ENCODE data around the gene HSFX3. TPM values are rescaled to one million over a fixed set of nuclear protein-coding genes. Genes with fewer than 3 reads are reported as not detected.
"Not testable (repeated sequence)": the region's sequence is repeated elsewhere in the genome, so short reads cannot be mapped to it uniquely, and the experiment has no call there.

The HSFX3 gene
- total RNA-seq, 2 experiments from 2014 or later, result not detected

DNA sequence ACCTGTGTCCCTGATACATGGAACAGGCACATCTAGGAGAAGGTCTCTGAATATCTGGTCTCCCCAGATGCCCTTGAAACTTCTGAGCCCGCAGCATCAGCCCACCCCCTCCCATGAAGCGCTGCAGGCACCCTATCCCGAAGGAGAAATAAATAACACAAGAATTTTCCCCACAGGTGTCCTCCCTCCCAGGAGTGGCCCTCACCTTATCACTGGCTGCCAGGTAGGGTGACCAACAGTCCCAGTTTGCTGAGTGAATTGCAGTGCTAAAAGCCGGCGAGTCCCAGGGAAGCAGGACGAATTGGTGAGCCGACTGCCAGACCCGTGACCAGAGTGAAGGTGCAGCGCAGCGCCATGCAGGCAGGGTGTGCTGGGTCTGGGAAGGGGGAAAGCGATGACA lies 15.7 kb downstream of the HSFX3 start:
- ATAC-seq; intact Hi-C loops (cut with micrococcal nuclease); CTCF ChIA-PET; H3K27me3 Mint-ChIP-seq; H3K36me3 Mint-ChIP-seq (ENCODE audit: low read depth); DNase-seq; H3K27ac Mint-ChIP-seq; H3K4me3 Mint-ChIP-seq; H3K9me3 Mint-ChIP-seq; POLR2A ChIA-PET: not testable (repeated sequence)
- H3K4me1 Mint-ChIP-seq (ENCODE audit: low read depth), result peaks cover 21% of the 10 kb centered on the region

DNA sequence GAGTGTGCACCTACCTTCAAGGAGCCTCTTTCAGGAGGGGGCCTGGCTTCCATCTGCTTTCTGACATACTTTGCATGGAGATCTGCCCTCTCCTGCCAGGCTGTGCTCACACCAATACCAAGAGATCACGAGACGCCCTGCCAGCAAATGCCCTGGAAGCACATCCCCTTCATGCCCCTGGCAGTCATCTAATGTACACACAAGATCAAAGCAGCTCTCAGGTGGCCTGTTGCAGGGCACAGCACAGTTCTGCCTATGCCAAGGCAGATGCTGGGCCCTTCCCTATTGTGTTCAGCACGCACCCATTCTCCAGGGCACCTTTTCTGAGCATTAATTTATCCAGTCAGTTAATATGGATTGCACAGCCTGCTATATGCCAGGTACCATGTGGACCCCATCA lies 16.9 kb downstream of the HSFX3 start:
- ATAC-seq; intact Hi-C loops (cut with micrococcal nuclease); POLR2A ChIA-PET: not testable (repeated sequence)

DNA sequence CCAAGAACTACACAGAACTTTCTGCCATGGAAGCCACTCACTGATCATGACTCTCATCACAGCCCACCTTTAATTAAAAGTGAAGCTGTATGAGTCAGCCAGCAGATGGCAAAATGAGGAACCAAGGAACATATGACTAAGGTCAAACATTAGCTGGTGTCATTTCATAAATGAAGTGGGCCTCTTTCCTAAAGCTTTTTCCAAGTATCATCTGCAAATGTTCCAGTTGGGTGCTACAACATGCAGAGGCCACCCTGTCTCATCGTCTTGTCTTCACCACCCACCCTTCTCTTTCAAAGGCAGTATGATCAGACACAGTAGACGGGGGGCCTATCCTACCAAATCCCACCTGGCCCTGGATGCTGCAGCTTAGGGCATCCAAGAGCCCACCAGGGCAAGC lies 18.1 kb downstream of the HSFX3 start:
- H3K4me1 Mint-ChIP-seq (ENCODE audit: low read depth), result peaks cover 25% of the 10 kb centered on the region
- CTCF ChIA-PET, result interaction anchor here (1.7 kb wide), 1 partner anchor 19 kb away, joined by 7 read pairs; no protein-coding TSS in a partner anchor
- peaks cover 4% of the 10 kb centered on the region for H3K36me3 Mint-ChIP-seq (ENCODE audit: low read depth)
- peak; percentile 74 for ATAC-seq
- H3K27me3 Mint-ChIP-seq, result no peaks in the 10 kb centered on the region
- no peak for DNase-seq
- no peak overlapping the region for H3K4me3 Mint-ChIP-seq
- POLR2A ChIA-PET, result interaction anchor here (0.9 kb wide), 1 partner anchor 10 kb away, joined by 3 read pairs; no protein-coding TSS in a partner anchor
- intact Hi-C loops (cut with micrococcal nuclease), result no loop called here
- no peaks in the 10 kb centered on the region for H3K9me3 Mint-ChIP-seq
- TF ChIP-seq, protein P1, sequence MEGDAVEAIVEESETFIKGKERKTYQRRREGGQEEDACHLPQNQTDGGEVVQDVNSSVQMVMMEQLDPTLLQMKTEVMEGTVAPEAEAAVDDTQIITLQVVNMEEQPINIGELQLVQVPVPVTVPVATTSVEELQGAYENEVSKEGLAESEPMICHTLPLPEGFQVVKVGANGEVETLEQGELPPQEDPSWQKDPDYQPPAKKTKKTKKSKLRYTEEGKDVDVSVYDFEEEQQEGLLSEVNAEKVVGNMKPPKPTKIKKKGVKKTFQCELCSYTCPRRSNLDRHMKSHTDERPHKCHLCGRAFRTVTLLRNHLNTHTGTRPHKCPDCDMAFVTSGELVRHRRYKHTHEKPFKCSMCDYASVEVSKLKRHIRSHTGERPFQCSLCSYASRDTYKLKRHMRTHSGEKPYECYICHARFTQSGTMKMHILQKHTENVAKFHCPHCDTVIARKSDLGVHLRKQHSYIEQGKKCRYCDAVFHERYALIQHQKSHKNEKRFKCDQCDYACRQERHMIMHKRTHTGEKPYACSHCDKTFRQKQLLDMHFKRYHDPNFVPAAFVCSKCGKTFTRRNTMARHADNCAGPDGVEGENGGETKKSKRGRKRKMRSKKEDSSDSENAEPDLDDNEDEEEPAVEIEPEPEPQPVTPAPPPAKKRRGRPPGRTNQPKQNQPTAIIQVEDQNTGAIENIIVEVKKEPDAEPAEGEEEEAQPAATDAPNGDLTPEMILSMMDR (IDR thresholded peaks at IDR 0.05), result no peak
- peak overlapping the region; percentile 88 for H3K27ac Mint-ChIP-seq

More for the DNA sequence above, 16.9 kb downstream of the HSFX3 start:
- H3K27ac Mint-ChIP-seq; H3K36me3 Mint-ChIP-seq (ENCODE audit: low read depth); H3K9me3 Mint-ChIP-seq; H3K27me3 Mint-ChIP-seq; H3K4me3 Mint-ChIP-seq; DNase-seq; CTCF ChIA-PET: not testable (repeated sequence)
- peaks cover 21% of the 10 kb centered on the region for H3K4me1 Mint-ChIP-seq (ENCODE audit: low read depth)

DNA sequence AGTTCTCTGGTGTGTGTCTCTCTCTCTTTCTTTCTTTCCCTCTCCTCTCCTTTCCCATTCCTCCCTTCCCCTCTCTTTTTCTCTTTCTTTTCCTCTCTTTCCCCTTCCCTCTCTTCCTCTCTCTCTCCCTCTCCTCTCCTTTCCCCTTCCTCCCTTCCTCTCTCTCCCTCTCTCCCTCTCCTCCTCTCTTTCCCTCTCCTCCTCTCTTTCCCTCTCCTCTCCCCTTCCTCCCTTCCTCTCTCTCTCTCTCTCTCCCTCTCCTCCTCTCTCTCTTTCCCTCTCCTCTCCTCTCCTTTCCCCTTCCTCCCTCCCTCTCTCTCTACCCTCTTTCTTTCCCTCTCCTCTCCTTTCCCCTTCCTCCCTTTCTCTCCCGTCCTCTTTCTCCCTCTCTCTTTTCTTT lies 21.3 kb downstream of the HSFX3 start:
- Mint-ChIP-seq H3K27ac (peak overlapping the region; percentile 57), H3K4me3 (no peak overlapping the region), H3K4me1 (ENCODE audit: low read depth) (peaks cover 38% of the 10 kb centered on the region), H3K27me3 (no peaks in the 10 kb centered on the region), H3K9me3 (no peaks in the 10 kb centered on the region), H3K36me3 (ENCODE audit: low read depth) (peaks cover 4% of the 10 kb centered on the region)
- DNase-seq (no peak), ATAC-seq (no peak)
- CTCF ChIA-PET, result interaction anchor here (1.0 to 1.8 kb wide), 3 partner anchors 16 to 101 kb away, joined by 3 to 6 read pairs (median 3); no protein-coding TSS in a partner anchor
- intact Hi-C loops (cut with micrococcal nuclease), result no loop called here
- POLR2A ChIA-PET, result no interaction called here
- TF ChIP-seq, protein P1 (IDR thresholded peaks at IDR 0.05), result no peak

DNA sequence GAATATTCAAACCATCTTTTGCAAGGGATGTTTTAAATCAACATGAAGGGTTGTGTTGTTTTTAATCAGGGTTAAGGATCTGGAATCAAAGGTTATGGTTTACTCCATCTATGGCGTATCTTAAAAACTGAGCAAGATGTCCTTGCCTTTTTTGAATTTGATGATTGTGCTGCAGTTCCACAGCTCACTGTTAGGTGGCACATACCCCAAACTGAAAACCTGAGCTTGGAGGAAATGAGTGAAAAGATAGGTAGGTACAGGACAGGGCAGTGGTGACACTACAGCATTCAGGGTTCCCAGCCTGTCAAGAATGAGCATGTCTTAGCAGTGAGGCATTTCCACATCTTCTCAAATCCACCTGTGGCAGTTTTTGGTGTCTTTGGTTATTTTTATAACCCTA lies 22.0 kb downstream of the HSFX3 start:
- intact Hi-C loops (cut with micrococcal nuclease), result no loop called here
- H3K4me1 Mint-ChIP-seq (ENCODE audit: low read depth), result peaks cover 42% of the 10 kb centered on the region
- DNase-seq (peak; percentile 50), ATAC-seq (peak; percentile 49)
- H3K27ac Mint-ChIP-seq, result no peak overlapping the region
- ChIA-PET CTCF (interaction anchor here (1.0 to 1.8 kb wide), 2 partner anchors 15 to 101 kb away, joined by 3 to 6 read pairs; no protein-coding TSS in a partner anchor), POLR2A (no interaction called here)
- TF ChIP-seq, protein P1 (IDR thresholded peaks at IDR 0.05), result peak; percentile 28
- peaks cover 4% of the 10 kb centered on the region for H3K36me3 Mint-ChIP-seq (ENCODE audit: low read depth)
- H3K4me3 Mint-ChIP-seq, result no peak overlapping the region
- H3K9me3 Mint-ChIP-seq, result no peaks in the 10 kb centered on the region
- H3K27me3 Mint-ChIP-seq, result no peaks in the 10 kb centered on the region

DNA sequence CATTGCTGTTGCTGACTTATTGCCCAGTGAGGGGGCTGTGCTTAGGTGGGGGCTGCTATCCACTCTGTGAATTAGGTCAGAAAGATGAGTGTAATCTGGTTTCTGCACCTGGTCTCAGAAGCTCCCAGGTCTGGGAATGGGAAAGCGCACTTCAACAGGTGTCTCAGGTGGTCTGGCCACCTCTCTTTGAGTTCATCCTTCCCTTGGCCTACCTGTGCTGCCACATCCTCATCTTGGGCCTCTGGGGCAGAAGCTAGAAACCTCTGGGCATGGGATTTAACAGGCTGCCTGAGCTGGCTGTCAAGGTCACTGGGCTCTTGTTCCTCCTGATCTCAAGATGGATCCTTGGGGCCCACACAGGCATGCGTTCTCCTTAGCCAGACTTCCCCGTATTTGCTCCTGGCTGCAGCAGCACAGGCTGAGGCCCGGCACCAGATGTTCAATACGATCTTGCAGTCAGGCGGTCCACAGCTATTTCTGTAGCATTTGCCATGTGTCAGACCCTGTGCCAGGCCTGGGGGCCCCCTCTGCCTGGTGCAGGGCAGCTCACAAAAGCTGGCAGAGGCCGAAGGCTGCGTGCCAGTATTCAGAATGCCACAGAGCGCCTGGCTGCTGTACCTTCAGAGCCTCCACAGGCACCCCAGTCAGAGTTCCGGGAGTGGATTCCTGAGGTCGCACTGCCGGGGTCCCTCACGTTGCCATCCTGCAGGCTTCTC lies 23.2 kb downstream of the HSFX3 start:
- Mint-ChIP-seq H3K4me1 (ENCODE audit: low read depth) (peaks cover 40% of the 10 kb centered on the region), H3K27ac (peak overlapping the region; percentile 81)
- ATAC-seq; H3K4me3 Mint-ChIP-seq; intact Hi-C loops (cut with micrococcal nuclease); H3K9me3 Mint-ChIP-seq; H3K27me3 Mint-ChIP-seq; DNase-seq; H3K36me3 Mint-ChIP-seq (ENCODE audit: low read depth): not testable (repeated sequence)
- CTCF ChIA-PET, result interaction anchor here (1.1 kb wide), 1 partner anchor 14 kb away, joined by 5 read pairs; no protein-coding TSS in a partner anchor
- POLR2A ChIA-PET, result interaction anchor here (0.7 kb wide), 1 partner anchor 376 kb away, joined by 3 read pairs; no protein-coding TSS in a partner anchor

DNA sequence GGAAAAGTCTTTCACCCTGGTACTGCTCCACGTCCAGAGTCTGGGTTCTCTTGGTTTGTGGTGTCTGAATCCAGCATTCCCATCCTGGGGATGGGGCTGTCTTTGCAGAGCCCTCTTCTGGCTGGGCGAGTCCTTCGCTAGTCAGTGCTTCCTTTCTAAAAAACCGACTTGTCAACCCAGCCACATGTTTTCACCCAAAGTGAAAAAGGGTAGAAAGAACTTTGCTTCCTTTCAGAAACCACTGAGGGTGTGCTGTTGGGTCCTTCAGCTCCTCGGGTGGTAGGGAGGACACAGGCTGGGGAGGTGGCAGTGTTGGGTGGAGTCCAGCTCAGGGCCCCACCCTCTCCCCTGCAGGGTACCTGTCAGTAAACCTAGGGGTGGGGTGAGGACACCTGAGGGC lies 23.8 kb downstream of the HSFX3 start:
- peak; percentile 48 for ATAC-seq
- DNase-seq; H3K9me3 Mint-ChIP-seq; H3K27me3 Mint-ChIP-seq; H3K36me3 Mint-ChIP-seq (ENCODE audit: low read depth); POLR2A ChIA-PET; intact Hi-C loops (cut with micrococcal nuclease): not testable (repeated sequence)
- Mint-ChIP-seq H3K27ac (peak overlapping the region; percentile 81), H3K4me1 (ENCODE audit: low read depth) (peaks cover 40% of the 10 kb centered on the region), H3K4me3 (peak overlapping the region; percentile 31)
- CTCF ChIA-PET, result interaction anchor here (1.1 kb wide), 1 partner anchor 14 kb away, joined by 5 read pairs; no protein-coding TSS in a partner anchor

DNA sequence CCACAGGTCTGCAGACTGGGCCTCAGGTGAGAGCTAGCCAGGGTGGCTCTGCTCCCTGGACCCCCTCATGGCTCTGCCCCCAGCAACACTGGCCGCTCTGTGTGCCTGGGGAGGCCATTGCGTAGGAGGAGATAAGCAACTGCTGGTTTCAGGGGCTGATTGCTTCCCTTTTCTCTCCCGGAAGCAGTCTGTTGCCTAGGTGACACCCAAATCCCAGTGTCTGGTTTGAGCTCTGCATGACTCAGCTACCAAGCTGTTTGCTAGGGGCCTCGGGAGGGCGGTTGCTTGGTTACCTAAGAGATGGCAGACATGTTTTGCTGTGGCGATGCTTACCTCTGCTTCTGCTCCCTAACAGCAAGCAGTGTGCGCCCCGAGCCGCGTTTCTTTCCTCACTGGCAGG lies 24.3 kb downstream of the HSFX3 start:
- H3K27me3 Mint-ChIP-seq; POLR2A ChIA-PET; H3K36me3 Mint-ChIP-seq (ENCODE audit: low read depth); H3K9me3 Mint-ChIP-seq; CTCF ChIA-PET; intact Hi-C loops (cut with micrococcal nuclease): not testable (repeated sequence)
- H3K4me1 Mint-ChIP-seq (ENCODE audit: low read depth), result peaks cover 44% of the 10 kb centered on the region
- DNase-seq (peak; percentile 81), ATAC-seq (peak; percentile 89)
- peak overlapping the region; percentile 76 for H3K27ac Mint-ChIP-seq
- H3K4me3 Mint-ChIP-seq, result peak overlapping the region; percentile 35

Data from activated CD8-positive, alpha-beta T cell treated with anti-CD3 and anti-CD28 coated beads for 36 hours (primary cell).